Camera-type eye (tissue), 1 donor: ENCODE results near the gene CD74. TPM values are rescaled to one million over a fixed set of nuclear protein-coding genes. Genes with fewer than 3 reads are reported as not detected.

Source experiments
- total RNA-seq: library from RNA; depleted of rRNA; stranded (reverse); fragments of >200 nt; gene quantifications from one replicate; pipeline ENCODE4 v1.2.3, GENCODE V29; 2014

Gene CD74
- total RNA-seq, result 69.4 TPM

DNA sequence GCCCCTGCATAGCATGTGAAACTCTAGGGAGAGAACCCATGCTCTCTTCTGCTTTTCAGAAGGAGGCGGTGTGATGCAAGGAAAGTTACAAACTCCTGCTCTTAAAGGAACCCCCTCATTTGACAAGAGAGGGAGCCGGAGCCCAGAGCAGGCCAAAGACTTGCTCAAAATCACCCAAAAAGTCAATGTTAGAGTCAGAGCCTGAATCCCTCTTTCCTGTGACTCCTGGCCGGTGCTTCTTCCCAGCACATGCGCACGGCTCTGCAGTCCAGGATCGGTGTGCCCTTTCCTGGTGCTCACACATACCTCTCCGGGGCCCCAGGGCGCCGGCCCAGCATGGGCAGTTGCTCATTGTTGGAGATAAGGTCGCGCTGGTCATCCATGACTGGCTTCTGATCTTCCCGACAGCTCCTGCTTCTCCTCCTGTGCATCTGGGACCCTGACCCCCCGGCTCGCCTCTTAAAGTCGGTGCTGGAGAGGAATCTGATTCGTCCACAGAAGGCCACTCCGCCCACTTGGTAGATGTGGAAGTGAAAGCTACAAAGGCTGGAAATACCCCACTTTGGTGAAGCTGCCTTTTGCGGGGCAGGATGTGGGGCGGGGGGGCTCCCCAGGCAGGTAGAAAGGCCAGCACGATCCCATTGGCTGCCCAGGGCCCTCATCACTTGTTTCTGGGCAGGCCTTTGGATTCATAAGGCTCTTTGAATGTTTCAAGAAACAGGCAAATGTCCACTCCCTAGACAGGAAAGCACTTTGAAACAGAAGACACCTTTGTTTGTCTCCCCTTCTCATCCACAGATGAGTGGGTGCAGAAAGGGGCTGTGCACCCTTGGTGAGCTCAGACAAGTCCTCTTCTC is at the start of gene CD74:
Gene CD74 (minus strand): TSS at position 592 of the 857 bp plus-strand sequence. CDS start 161 bp downstream, at position 431.

DNA sequence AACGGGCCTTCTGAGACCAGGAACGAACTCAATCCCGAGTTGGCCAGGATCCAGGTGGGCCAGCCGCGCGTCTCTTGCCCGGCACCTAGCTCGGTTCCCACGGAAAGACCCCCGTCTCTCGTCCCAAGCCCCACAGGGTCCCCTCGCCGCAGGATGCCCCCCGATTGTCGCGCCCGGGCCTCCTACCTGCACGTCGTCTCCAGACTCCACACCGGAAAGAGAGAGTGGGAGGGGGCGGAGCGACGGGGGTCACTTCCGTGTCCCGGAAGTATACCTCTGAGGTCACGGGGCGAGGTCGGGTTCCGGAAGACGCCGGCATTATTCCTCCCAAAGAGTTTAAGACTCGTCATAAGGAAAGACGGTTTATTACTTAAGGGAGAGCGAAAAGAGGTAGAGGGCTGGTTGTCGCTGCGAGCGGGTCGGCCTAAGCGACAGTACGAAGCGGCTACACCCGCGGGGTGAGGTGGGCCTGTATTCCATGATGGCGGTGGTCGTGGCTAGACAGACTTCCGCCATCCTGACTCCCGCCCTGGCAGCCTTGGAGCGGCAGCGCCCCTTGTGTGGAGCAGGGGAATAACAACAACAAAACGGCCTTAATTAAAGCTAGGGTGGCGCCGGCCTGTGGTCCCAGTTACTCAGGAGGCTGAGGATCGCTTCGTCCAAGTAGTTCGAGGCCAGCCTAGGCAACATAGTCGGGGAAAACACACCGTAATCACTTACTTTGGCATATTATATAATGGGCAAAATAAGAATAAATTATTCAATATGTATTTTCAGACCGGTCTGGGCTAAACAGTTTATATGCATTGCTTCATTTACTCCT is 37.0 kb upstream of the CD74 start, which contains the start of gene RPS14:
Gene RPS14 (minus strand): TSS at position 223 of the 823 bp plus-strand sequence. CDS start 2,006 bp downstream, outside the sequence.

DNA sequence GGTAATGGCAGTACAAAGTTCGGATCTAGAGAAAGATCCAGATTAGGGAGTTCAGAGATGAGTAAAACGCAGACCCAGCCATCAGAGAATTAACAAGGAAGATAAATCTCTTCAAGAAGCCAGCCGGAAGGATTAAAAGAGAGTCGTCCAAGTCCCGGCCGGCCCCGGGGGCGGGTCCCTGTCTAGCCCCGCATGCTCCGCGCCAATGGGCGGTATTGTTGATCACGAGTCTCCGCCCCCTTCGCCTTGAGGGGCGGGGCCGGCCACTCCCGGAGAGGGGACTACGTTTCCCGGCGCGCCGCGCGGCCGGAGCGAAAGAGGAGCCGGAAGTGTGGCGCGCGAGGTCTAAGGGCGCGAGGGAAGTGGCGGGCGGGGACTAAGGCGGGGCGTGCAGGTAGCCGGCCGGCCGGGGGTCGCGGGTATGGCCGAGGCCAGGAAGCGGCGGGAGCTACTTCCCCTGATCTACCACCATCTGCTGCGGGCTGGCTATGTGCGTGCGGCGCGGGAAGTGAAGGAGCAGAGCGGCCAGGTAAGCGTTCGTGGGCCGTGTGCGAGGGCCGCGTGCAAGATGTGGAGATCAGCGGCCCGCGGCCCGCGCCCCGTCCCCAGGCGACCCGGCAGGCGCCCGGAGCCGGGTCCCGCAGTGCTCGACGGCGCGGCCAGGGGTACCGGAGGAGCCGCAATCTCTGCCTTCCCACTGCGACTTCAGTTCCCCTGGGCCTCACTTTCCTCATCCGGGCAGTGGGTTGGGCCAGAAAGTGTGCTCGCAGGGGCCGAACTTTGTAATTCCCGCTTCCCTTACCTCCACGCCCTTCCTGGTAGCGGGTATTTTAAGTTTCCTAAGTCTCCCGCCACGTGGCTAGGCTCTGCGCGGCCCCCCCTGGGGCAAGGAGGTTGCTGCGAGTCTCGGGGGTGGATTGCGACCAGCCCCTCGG is 55.1 kb downstream of the CD74 start, which contains the start of gene TCOF1:
Gene TCOF1 (plus strand): TSS at position 372 of the 935 bp plus-strand sequence. CDS start 50 bp downstream, at position 422.

Other genes with a start within 250 kb of the CD74 start
- not detected for gene CDX1, start 246.1 kb downstream of the CD74 start, total RNA-seq
- gene SLC6A7, start 222.8 kb downstream of the CD74 start, total RNA-seq, result 0.11 TPM
- gene CAMK2A, start 123.1 kb downstream of the CD74 start, total RNA-seq, result 3.8 TPM
- 23.5 TPM for gene ARSI, start 110.0 kb downstream of the CD74 start, total RNA-seq
- 33.4 TPM for gene TCOF1, start 55.2 kb downstream of the CD74 start, total RNA-seq
- gene RPS14, start 36.8 kb upstream of the CD74 start, total RNA-seq, result 1,590 TPM
- gene NDST1, start 95.2 kb upstream of the CD74 start, total RNA-seq, result 100 TPM
- 10.1 TPM for gene SYNPO, start 227.8 kb upstream of the CD74 start, total RNA-seq
- 11.1 TPM for gene MYOZ3, start 248.3 kb upstream of the CD74 start, total RNA-seq